Gastroesophageal sphincter (tissue), 3 donors: ENCODE data around the gene EXOSC6.

Experiments
- CTCF ChIP-seq, 4 experiments: fragments of 200-600 bp in 2 of 4; fragments of 450-650 bp in 2 of 4; sonication (generic) in 1 of 4; IDR thresholded peaks; one replicate each; pipeline ENCODE4 v1.5.1; 2017 to 2019; ENCODE audit warnings: antibody characterized with exemption in 4 of 4, mild to moderate bottlenecking in 2 of 4, moderate library complexity in 2 of 4
- EP300 ChIP-seq: sonication (generic); formaldehyde crosslinking; IDR thresholded peaks from one replicate; pipeline ENCODE4 v1.6.1; 2017; ENCODE audit warnings: antibody characterized with exemption, mild to moderate bottlenecking
- POLR2AphosphoS5 ChIP-seq: sonication (generic); formaldehyde crosslinking; IDR thresholded peaks from one replicate; pipeline ENCODE4 v1.6.1; 2017; ENCODE audit warnings: antibody characterized with exemption

- TF ChIP-seq CTCF (IDR thresholded peaks at IDR 0.05) (no peak), EP300 (no peak), POLR2AphosphoS5 (no peak)
Measured at GRCh38 chr16:70290949-70291519, 39.3 kb upstream of the EXOSC6 start.
